Measurements from ENCODE around the gene LRSAM1. TPM values are rescaled to one million over a fixed set of nuclear protein-coding genes. Genes with fewer than 3 reads are reported as not detected.

LRSAM1 gene
- total and polyA plus RNA-seq, 2 of the 8 experiments (the other 6 are each of a cell fraction or from before 2014, with no cell fraction given), result 9.7 to 18.3 TPM

DNA sequence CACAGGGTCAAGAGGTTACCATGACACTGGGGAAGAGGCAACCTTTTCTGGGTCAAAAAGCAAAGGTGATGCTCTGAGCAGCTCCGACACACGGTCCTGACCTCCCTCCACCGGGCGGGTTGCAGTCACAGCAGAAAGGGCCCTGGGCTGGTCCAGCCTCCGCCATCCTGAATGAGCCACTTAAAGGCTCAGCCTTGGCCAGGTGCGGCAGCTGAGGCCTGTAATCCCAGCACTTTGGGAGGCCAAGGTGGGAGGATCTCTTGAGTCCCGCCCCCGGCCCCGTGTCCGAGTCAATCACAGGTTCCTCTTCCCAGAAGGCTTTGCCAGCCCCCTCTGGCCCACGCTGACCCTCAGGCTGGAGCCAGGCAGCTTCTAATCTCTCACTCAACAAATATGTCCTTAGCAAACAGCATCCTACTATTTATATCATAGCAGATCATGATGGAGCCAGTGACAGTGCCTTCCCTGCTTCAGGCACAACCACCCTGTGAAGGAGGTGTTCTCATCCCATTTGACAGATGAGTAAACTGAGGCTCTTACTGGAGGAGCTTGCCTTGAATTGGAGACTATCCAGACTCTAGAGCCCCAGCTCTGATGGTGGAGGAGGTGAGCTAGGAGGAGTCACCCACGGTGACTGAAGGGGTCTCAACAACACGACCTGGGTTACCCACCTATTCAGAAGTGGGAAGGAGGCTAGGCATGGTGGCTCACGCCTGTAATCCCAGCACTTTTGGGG lies 79.1 kb downstream of the LRSAM1 start (continued):
- TF ChIP-seq YY1 (IDR thresholded peaks at IDR 0.05; ENCODE audit: low read depth, low read length) (no peak), GABPA (IDR thresholded peaks at IDR 0.05; ENCODE audit: borderline replicate concordance, insufficient read depth, low read length) (no peak), SRF (IDR thresholded peaks at IDR 0.05; ENCODE audit: low read depth, low read length) (no peak), RXRA (IDR thresholded peaks at IDR 0.05; ENCODE audit: insufficient read depth, low read depth, low read length) (no peak), EGR1 (IDR thresholded peaks at IDR 0.05; ENCODE audit: borderline replicate concordance, low read depth, low read length) (no peak), BACH1 (IDR thresholded peaks at IDR 0.05; ENCODE audit: low read length) (no peak)

All from H1 (cell line).